OCI-LY1 (cell line): Measurements from ENCODE around the gene MAGI2.

Source experiments
- H2AFZ ChIP-seq: fragments of 200-600 bp; sonication (generic), shearing (Covaris generic); 2 replicates; pipeline ENCODE4 v1.6.0; 2014; ENCODE audit warnings: antibody characterized with exemption, mild to moderate bottlenecking, low read length
- H3F3A ChIP-seq: fragments of 200-600 bp; sonication (generic), shearing (Covaris generic); 2 replicates; pipeline ENCODE4 v1.6.0; 2014; ENCODE audit warnings: mild to moderate bottlenecking, antibody characterized with exemption, low read length, moderate library complexity; ENCODE audit not compliant: insufficient read depth
- H3K27ac ChIP-seq: fragments of 200-600 bp; sonication (generic); 2 replicates; pipeline ENCODE4 v1.5.1; 2014; ENCODE audit warnings: low read length, mixed run types, mild to moderate bottlenecking, low read depth; ENCODE audit not compliant: poor library complexity, severe bottlenecking
- H3K27me3 ChIP-seq: fragments of 200-600 bp; sonication (generic); 2 replicates; pipeline ENCODE4 v1.6.0; 2014; ENCODE audit warnings: antibody characterized with exemption, mild to moderate bottlenecking, low read length, moderate library complexity; ENCODE audit not compliant: insufficient read depth
- H3K36me3 ChIP-seq: fragments of 200-600 bp; sonication (generic); 2 replicates; pipeline ENCODE4 v1.6.1; 2014; ENCODE audit warnings: mild to moderate bottlenecking, antibody characterized with exemption, low read length, moderate library complexity, mixed read lengths; ENCODE audit not compliant: insufficient read depth
- H3K4me1 ChIP-seq: fragments of 200-600 bp; sonication (generic); 2 replicates; pipeline ENCODE4 v1.5.1; 2014; ENCODE audit warnings: mild to moderate bottlenecking, low read length, moderate library complexity; ENCODE audit not compliant: insufficient read depth, severe bottlenecking
- H3K4me2 ChIP-seq: fragments of 200-600 bp; sonication (generic), shearing (Covaris generic); 2 replicates; pipeline ENCODE4 v1.6.1; 2014; ENCODE audit warnings: low read length
- H3K4me3 ChIP-seq: fragments of 200-600 bp; sonication (generic); 2 replicates; pipeline ENCODE4 v1.5.1; 2014; ENCODE audit warnings: low read length, low read depth, mild to moderate bottlenecking, mixed read lengths; ENCODE audit not compliant: poor library complexity, severe bottlenecking
- H3K79me2 ChIP-seq: fragments of 200-600 bp; shearing (Covaris generic); 2 replicates; pipeline ENCODE4 v1.6.1; 2016; ENCODE audit warnings: mixed run types, low read length, mixed read lengths; ENCODE audit not compliant: insufficient read depth
- H3K9ac ChIP-seq: fragments of 200-600 bp; sonication (generic), shearing (Covaris generic); 2 replicates; pipeline ENCODE4 v1.6.1; 2014; ENCODE audit warnings: mild to moderate bottlenecking, low read length, mixed read lengths
- H3K9me2 ChIP-seq: fragments of 200-600 bp; sonication (generic), shearing (Covaris generic); 2 replicates; pipeline ENCODE4 v1.6.1; 2014; ENCODE audit warnings: low read depth, mild to moderate bottlenecking, low read length, mixed read lengths
- H3K9me3 ChIP-seq: fragments of 200-600 bp; shearing (Covaris generic); 2 replicates; pipeline ENCODE4 v1.6.1; 2014; ENCODE audit warnings: low read length, mixed read lengths
- H4K20me1 ChIP-seq: fragments of 200-600 bp; sonication (generic), shearing (Covaris generic); 2 replicates; pipeline ENCODE4 v1.6.0; 2016; ENCODE audit warnings: mild to moderate bottlenecking, low read length; ENCODE audit not compliant: insufficient read depth
- EZH2 ChIP-seq: fragments of 200-600 bp; sonication (generic), shearing (Covaris generic); IDR thresholded peaks from 2 replicates; pipeline ENCODE4 v1.8.0; 2017; ENCODE audit warnings: borderline replicate concordance, mixed run types, mild to moderate bottlenecking, antibody characterized with exemption, low read length, moderate library complexity, mixed read lengths
- TF ChIP-seq, protein P1 (sequence below): fragments of 200-600 bp; sonication (generic), shearing (Covaris generic); IDR thresholded peaks from 2 replicates; pipeline ENCODE4 v1.5.1; 2017; ENCODE audit warnings: mild to moderate bottlenecking, antibody characterized with exemption, low read length, moderate library complexity, mixed read lengths

Gene MAGI2

DNA sequence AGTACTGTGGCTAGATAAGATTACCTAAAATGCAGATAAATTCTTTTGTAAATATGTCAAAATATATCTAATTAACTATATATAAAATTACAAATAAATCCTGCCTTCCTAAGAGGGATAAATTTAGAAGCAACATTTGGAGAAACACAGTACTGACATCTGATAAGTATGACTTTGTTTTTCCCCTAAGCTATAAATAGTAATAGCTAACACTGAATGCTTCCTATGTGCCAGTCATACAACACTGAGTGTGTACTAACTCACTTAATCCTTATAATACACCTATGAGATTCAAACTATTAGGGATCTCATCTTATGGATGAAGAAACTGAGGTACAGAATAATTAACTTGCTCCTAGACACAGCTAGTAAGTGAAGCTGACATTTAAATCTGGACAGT is 733.4 kb downstream of the MAGI2 start:
- H2AFZ ChIP-seq: no peak overlapping the region
- no peaks in the 10 kb centered on the region for H3K36me3 ChIP-seq
- no peaks in the 10 kb centered on the region for H3F3A ChIP-seq
- H4K20me1 ChIP-seq: no peaks in the 10 kb centered on the region
- H3K4me3 ChIP-seq: no peak overlapping the region
- no peak overlapping the region for H3K9ac ChIP-seq
- no peaks in the 10 kb centered on the region for H3K9me3 ChIP-seq
- H3K27ac ChIP-seq: no peak overlapping the region
- H3K4me1 ChIP-seq: no peaks in the 10 kb centered on the region
- no peak overlapping the region for H3K4me2 ChIP-seq
- no peaks in the 10 kb centered on the region for H3K79me2 ChIP-seq
- TF ChIP-seq, protein P1, sequence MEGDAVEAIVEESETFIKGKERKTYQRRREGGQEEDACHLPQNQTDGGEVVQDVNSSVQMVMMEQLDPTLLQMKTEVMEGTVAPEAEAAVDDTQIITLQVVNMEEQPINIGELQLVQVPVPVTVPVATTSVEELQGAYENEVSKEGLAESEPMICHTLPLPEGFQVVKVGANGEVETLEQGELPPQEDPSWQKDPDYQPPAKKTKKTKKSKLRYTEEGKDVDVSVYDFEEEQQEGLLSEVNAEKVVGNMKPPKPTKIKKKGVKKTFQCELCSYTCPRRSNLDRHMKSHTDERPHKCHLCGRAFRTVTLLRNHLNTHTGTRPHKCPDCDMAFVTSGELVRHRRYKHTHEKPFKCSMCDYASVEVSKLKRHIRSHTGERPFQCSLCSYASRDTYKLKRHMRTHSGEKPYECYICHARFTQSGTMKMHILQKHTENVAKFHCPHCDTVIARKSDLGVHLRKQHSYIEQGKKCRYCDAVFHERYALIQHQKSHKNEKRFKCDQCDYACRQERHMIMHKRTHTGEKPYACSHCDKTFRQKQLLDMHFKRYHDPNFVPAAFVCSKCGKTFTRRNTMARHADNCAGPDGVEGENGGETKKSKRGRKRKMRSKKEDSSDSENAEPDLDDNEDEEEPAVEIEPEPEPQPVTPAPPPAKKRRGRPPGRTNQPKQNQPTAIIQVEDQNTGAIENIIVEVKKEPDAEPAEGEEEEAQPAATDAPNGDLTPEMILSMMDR: no peak
- no peak for TF ChIP-seq EZH2
- H3K9me2 ChIP-seq: no peaks in the 10 kb centered on the region
- no peaks in the 10 kb centered on the region for H3K27me3 ChIP-seq

DNA sequence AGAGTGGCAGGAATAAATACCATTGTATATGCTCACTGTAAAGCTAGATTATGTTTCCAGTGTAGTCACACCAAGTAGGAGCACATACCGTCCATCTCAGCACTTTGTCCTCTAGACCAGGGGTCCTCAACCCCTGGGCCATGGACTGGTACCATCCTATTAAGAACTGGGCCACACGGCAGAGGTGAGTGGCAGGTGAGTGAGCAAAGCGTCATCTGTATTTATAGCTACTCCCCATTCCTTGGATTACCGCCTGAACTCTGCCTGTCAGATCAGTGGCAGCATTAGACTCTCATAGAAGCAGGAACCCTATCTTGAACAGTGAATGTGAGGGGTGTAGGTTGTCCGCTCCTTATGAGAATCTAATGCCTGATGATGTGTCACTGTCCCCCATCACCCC is 735.3 kb downstream of the MAGI2 start:
- no peaks in the 10 kb centered on the region for H3K9me2 ChIP-seq
- no peaks in the 10 kb centered on the region for H3K27me3 ChIP-seq
- no peaks in the 10 kb centered on the region for H3K4me1 ChIP-seq
- H2AFZ ChIP-seq: no peak overlapping the region
- H3K9me3 ChIP-seq: no peaks in the 10 kb centered on the region
- no peaks in the 10 kb centered on the region for H3K79me2 ChIP-seq
- no peaks in the 10 kb centered on the region for H4K20me1 ChIP-seq
- no peak for TF ChIP-seq EZH2
- TF ChIP-seq, protein P1: no peak
- no peak overlapping the region for H3K4me2 ChIP-seq
- no peak overlapping the region for H3K4me3 ChIP-seq
- no peaks in the 10 kb centered on the region for H3K36me3 ChIP-seq
- no peaks in the 10 kb centered on the region for H3F3A ChIP-seq
- H3K27ac ChIP-seq: no peak overlapping the region
- no peak overlapping the region for H3K9ac ChIP-seq

DNA sequence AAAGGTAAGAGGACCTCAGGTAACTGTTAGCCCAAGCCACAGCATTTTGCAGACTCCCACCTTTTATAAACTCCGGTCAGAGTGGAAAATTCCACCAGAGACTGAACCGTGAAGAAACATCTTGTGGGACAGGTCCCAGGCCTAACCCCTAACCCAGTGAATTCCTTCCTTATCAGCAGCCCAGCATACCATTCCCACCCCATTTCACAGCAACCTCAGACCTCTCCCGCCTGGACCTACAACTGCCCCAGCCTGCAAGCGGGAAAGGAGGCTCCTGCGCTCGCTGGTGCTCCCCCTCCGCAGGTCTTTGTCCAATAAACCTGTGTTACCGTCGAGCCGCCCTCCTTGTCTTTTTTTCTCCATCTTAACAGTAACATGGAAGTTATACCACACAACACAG is 736.6 kb downstream of the MAGI2 start:
- TF ChIP-seq EZH2: no peak
- TF ChIP-seq, protein P1: no peak
- Histone ChIP-seq H3K27ac (no peak overlapping the region), H3K4me2 (no peak overlapping the region), H3K27me3 (no peaks in the 10 kb centered on the region), H2AFZ (no peak overlapping the region), H3K9me2 (no peaks in the 10 kb centered on the region), H3F3A (no peaks in the 10 kb centered on the region), H3K9ac (no peak overlapping the region), H3K9me3 (no peaks in the 10 kb centered on the region), H4K20me1 (no peaks in the 10 kb centered on the region), H3K4me3 (no peak overlapping the region), H3K4me1 (no peaks in the 10 kb centered on the region), H3K79me2 (no peaks in the 10 kb centered on the region), H3K36me3 (no peaks in the 10 kb centered on the region)
